Caco-2 (cell line): ENCODE measurements around the gene SPCS1. TPM values are rescaled to one million over a fixed set of nuclear protein-coding genes. Genes with fewer than 3 reads are reported as not detected.

Source experiments
- BruUV-seq: library from RNA; stranded (reverse); fragments of 400-500 nt; replicated peaks from 2 replicates; lab custom pipeline; 2021; lab: Mats Ljungman, UMichigan
- CTCF ChIA-PET: fragments of 300-600 bp; sonication (Branson Sonifier 250); formaldehyde crosslinking; loops from one replicate; lab custom pipeline; 2022; ENCODE audit warnings: antibody characterized with exemption; lab: Charles Lee
- POLR2A ChIA-PET: fragments of 300-600 bp; sonication (Branson Sonifier 250); formaldehyde crosslinking; loops from one replicate; lab custom pipeline; 2022; ENCODE audit warnings: antibody characterized with exemption; lab: Charles Lee
- DNase-seq, 2 experiments: peaks; one replicate each; pipeline versions ENCODE4 v3.0.0 to v3.0.0-alpha.2; 2020 to 2022
- H3K27me3 ChIP-seq: replicated peaks from 2 replicates; pipeline ENCODE4 v1.6.0; 2011; ENCODE audit warnings: low read length; ENCODE audit not compliant: control insufficient read depth, insufficient read depth
- H3K36me3 ChIP-seq: 2 replicates; pipeline ENCODE4 v1.5.1; 2011; ENCODE audit warnings: low read length; ENCODE audit not compliant: control insufficient read depth, insufficient read depth
- H3K4me1 ChIP-seq: fragments of 250-450 bp; sonication (Bioruptor Pico); 2 replicates; pipeline ENCODE4 v1.5.1; 2020; ENCODE audit warnings: mild to moderate bottlenecking
- H3K4me3 ChIP-seq: 2 replicates; pipeline ENCODE4 v1.5.1; 2011; ENCODE audit warnings: low read depth, mild to moderate bottlenecking, control low read depth, low read length
- H3K9me3 ChIP-seq: fragments of 250-450 bp; sonication (Bioruptor Pico); 2 replicates; pipeline ENCODE4 v1.5.1; 2020; ENCODE audit warnings: mild to moderate bottlenecking, moderate library complexity
- H3K27ac Mint-ChIP-seq: one replicate; pipeline ENCODE4 v1.8.0; 2022; ENCODE audit warnings: mixed read lengths; ENCODE audit not compliant: unreplicated experiment
- H3K27me3 Mint-ChIP-seq: one replicate; pipeline ENCODE4 v1.8.0; 2022; ENCODE audit warnings: mixed read lengths; ENCODE audit not compliant: insufficient read depth, unreplicated experiment
- H3K36me3 Mint-ChIP-seq: one replicate; pipeline ENCODE4 v1.8.0; 2022; ENCODE audit warnings: mild to moderate bottlenecking, mixed read lengths; ENCODE audit not compliant: insufficient read depth, unreplicated experiment
- H3K4me1 Mint-ChIP-seq: one replicate; pipeline ENCODE4 v1.8.0; 2022; ENCODE audit warnings: low read depth, mixed read lengths; ENCODE audit not compliant: unreplicated experiment
- H3K4me3 Mint-ChIP-seq: one replicate; pipeline ENCODE4 v1.8.0; 2022; ENCODE audit warnings: mild to moderate bottlenecking, moderate library complexity, mixed read lengths; ENCODE audit not compliant: unreplicated experiment
- H3K9me3 Mint-ChIP-seq: one replicate; pipeline ENCODE4 v1.8.0; 2022; ENCODE audit warnings: mixed read lengths; ENCODE audit not compliant: unreplicated experiment
- intact Hi-C: fragments of 100-400 bp; cut with micrococcal nuclease; formaldehyde crosslinking; loops from one replicate; pipeline ENCODE4 v1.10.0; 2022; ENCODE audit not compliant: unreplicated experiment
- total RNA-seq: library from RNA; stranded (reverse); gene quantifications from 2 replicates; pipeline ENCODE4 v1.2.3, GENCODE V29; 2022
- TF ChIP-seq, protein P1 (sequence below), 2 experiments: fragments of 200-600 bp in 1 of 2; IDR thresholded peaks; 1 replicate in 1 of 2; 2 replicates in 1 of 2; pipeline versions ENCODE4 v1.5.1 to v1.8.0; 2011 to 2022; ENCODE audit warnings: antibody characterized with exemption in 1 of 2, control low read depth in 1 of 2, inconsistent platforms in 1 of 2, low read depth in 1 of 2, low read length in 1 of 2, mild to moderate bottlenecking in 1 of 2, moderate library complexity in 1 of 2; ENCODE audit not compliant: insufficient read depth in 1 of 2, severe bottlenecking in 1 of 2, unreplicated experiment in 1 of 2

The SPCS1 gene
- total RNA-seq, 1 experiment from 2014 or later, result 153 TPM

DNA sequence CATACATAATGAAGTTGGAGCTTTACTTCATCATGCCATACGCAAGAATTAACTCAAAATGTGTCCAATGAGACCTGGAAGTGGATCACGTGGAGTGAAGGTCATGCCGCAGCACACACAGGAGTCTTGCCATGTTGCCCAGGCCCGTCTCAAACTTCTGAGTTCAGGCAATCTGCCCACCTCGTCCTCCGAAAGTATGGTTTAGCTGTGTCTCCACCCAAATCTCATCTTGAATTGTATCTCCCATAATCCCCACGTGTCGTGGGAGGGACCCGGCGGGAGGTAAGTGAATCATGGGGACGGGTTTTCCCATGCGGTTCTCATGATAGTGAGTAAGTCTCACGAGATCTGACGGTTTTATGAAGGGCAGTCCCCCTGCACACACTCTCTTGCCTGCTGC lies 25.7 kb downstream of the SPCS1 start:
- H3K36me3 ChIP-seq, result 0 out of 2 replicates have a peak, but pooled peaks cover 2% of the 10 kb centered on the region
- no TSS peak for BruUV-seq

GRCh38 chr3:52733256-52733891 lies 27.5 kb downstream of the SPCS1 start:
- ChIA-PET CTCF (no interaction called here), POLR2A (no interaction called here)
- BruUV-seq, result no TSS peak
- H3K36me3 Mint-ChIP-seq, result peaks cover 93% of the 10 kb centered on the region
- intact Hi-C loops, result no loop called here
- TF ChIP-seq, protein P1, sequence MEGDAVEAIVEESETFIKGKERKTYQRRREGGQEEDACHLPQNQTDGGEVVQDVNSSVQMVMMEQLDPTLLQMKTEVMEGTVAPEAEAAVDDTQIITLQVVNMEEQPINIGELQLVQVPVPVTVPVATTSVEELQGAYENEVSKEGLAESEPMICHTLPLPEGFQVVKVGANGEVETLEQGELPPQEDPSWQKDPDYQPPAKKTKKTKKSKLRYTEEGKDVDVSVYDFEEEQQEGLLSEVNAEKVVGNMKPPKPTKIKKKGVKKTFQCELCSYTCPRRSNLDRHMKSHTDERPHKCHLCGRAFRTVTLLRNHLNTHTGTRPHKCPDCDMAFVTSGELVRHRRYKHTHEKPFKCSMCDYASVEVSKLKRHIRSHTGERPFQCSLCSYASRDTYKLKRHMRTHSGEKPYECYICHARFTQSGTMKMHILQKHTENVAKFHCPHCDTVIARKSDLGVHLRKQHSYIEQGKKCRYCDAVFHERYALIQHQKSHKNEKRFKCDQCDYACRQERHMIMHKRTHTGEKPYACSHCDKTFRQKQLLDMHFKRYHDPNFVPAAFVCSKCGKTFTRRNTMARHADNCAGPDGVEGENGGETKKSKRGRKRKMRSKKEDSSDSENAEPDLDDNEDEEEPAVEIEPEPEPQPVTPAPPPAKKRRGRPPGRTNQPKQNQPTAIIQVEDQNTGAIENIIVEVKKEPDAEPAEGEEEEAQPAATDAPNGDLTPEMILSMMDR (IDR thresholded peaks at IDR 0.05; ENCODE audit: insufficient read depth in 1 of 2, low read depth in 1 of 2, low read length in 1 of 2, severe bottlenecking in 1 of 2, unreplicated experiment in 1 of 2), result no peak
- Histone ChIP-seq H3K9me3 (peaks cover 25% of the 10 kb centered on the region), H3K27me3 (no peaks in the 10 kb centered on the region), H3K4me1 (0 out of 2 replicates have a peak, but pooled peaks cover 3% of the 10 kb centered on the region), H3K36me3 (no peaks in the 10 kb centered on the region; the same call in 1 of the 2 replicates), H3K4me3 (no peak overlapping the region)
- DNase-seq, result no peak
- H3K4me3 Mint-ChIP-seq, result no peak overlapping the region
- peaks cover 18% of the 10 kb centered on the region for H3K9me3 Mint-ChIP-seq
- H3K27me3 Mint-ChIP-seq, result no peaks in the 10 kb centered on the region
- H3K4me1 Mint-ChIP-seq, result no peaks in the 10 kb centered on the region
- H3K27ac Mint-ChIP-seq, result no peak overlapping the region

More for the DNA sequence above, 25.7 kb downstream of the SPCS1 start:
- Histone ChIP-seq H3K9me3 (peaks cover 39% of the 10 kb centered on the region), H3K4me3 (no peak overlapping the region), H3K27me3 (no peaks in the 10 kb centered on the region), H3K4me1 (0 out of 2 replicates have a peak, but pooled peaks cover 3% of the 10 kb centered on the region)
- TF ChIP-seq, protein P1 (IDR thresholded peaks at IDR 0.05; ENCODE audit: insufficient read depth in 1 of 2, low read depth in 1 of 2, low read length in 1 of 2, severe bottlenecking in 1 of 2, unreplicated experiment in 1 of 2), result no peak
- ChIA-PET CTCF (no interaction called here), POLR2A (no interaction called here)
- Mint-ChIP-seq H3K27me3 (no peaks in the 10 kb centered on the region), H3K27ac (no peak overlapping the region), H3K36me3 (peaks cover 93% of the 10 kb centered on the region), H3K4me1 (no peaks in the 10 kb centered on the region), H3K4me3 (no peak overlapping the region), H3K9me3 (peaks cover 22% of the 10 kb centered on the region)
- intact Hi-C loops, result no loop called here
- DNase-seq, result no peak

DNA sequence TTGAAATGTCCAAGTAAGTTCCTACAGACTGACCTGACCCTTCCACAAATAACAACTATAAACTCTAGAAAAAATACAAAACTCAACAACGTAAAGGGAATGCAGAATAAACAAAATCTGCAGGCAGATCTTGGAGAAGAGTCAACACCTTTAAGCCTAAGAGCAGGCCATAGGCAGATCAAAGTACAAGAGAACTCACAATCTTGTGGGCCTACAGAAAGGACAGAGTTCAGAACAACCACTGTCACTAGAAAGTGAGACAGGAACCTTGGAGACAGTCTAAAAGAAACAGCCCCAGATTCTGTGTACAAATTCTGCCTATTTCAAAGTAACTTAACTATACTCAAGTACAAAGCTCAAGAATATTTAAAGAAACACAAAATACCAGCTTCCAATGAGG lies 33.8 kb downstream of the SPCS1 start:
- no peaks in the 10 kb centered on the region for H3K27me3 ChIP-seq
- ChIA-PET CTCF (no interaction called here), POLR2A (no interaction called here)
- peaks cover 72% of the 10 kb centered on the region for H3K36me3 Mint-ChIP-seq
- no TSS peak for BruUV-seq
- intact Hi-C loops, result no loop called here
- H3K27me3 Mint-ChIP-seq, result no peaks in the 10 kb centered on the region
- peak overlapping the region; percentile 7 for H3K4me3 Mint-ChIP-seq
- DNase-seq, result peak in 1 of 2 experiments; percentile 8
- H3K36me3 ChIP-seq, result no peaks in the 10 kb centered on the region; the same call in 1 of the 2 replicates
- H3K4me3 ChIP-seq, result no peak overlapping the region
- no peaks in the 10 kb centered on the region; the same call in 1 of the 2 replicates for H3K9me3 ChIP-seq
- TF ChIP-seq, protein P1 (IDR thresholded peaks at IDR 0.05; ENCODE audit: insufficient read depth in 1 of 2, low read depth in 1 of 2, low read length in 1 of 2, severe bottlenecking in 1 of 2, unreplicated experiment in 1 of 2), result no peak
- H3K27ac Mint-ChIP-seq, result peak overlapping the region; percentile 34
- no peaks in the 10 kb centered on the region for H3K9me3 Mint-ChIP-seq
- H3K4me1 ChIP-seq, result peaks cover 7% of the 10 kb centered on the region; the same call in 1 of the 2 replicates
- peaks cover 11% of the 10 kb centered on the region for H3K4me1 Mint-ChIP-seq
